ENCODE data around the gene MYO1H. TPM values are rescaled to one million over a fixed set of nuclear protein-coding genes. Genes with fewer than 3 reads are reported as not detected.

Gene MYO1H
- total and polyA plus RNA-seq, 12 donors: 0.03 to 0.08 TPM; not detected in 10

DNA sequence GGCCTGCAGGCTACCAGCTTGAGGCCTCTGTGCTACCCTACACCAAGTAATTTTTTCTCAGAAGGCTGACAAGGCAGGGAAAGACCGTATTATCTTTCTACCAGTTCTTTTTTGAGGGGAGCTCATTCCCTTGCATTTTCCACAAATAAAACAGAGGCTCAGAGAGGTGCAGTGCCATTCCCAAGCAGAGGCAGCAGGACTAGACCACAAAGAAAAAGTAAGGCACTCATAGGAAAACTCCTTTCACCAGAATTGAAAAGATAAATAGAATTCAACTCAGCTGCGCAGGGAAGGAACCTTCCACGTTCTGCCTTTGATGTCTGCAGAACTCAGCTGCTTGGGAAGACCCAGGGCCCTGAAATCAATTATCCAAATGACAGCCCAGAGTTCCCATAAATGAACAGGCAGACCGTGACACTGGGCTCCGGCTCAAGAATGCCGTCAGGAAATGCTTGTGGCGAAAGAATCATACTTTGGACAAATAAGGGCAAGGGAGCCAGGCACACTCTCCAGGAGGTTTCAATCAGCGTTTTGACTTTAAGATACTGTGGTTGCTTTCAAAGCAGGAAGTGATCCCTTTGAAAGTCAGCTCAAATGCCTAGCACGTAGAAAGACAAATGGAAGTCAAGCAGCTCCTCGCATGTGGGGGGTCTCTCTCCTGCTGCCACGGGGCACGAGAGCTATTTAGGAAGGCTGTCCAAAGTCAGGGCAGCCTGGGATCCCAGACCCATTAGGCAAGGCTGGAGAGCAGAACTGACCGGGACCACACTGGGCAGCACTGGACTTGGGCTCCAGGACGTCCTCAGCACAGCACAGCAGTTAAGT lies 115.4 kb downstream of the MYO1H start:
- Histone ChIP-seq H3K36me3 (replicated peaks in 1 of 2) (peaks cover 0 to 12% of the 10 kb centered on the region in 2 donors), H3K9me3 (replicated peaks in 1 of 3) (no peaks in the 10 kb centered on the region), H3K4me1 (replicated peaks in 1 of 2) (peaks cover 52 to 100% of the 10 kb centered on the region in 2 donors), H3K27ac (peak overlapping the region; percentile 77 to 99 (median 95)), H3K27me3 (no peaks in the 10 kb centered on the region), H3K4me3 (no peak overlapping the region)
- intact Hi-C loops (cut with DNase I): no loop called here
- TF ChIP-seq, protein P1, sequence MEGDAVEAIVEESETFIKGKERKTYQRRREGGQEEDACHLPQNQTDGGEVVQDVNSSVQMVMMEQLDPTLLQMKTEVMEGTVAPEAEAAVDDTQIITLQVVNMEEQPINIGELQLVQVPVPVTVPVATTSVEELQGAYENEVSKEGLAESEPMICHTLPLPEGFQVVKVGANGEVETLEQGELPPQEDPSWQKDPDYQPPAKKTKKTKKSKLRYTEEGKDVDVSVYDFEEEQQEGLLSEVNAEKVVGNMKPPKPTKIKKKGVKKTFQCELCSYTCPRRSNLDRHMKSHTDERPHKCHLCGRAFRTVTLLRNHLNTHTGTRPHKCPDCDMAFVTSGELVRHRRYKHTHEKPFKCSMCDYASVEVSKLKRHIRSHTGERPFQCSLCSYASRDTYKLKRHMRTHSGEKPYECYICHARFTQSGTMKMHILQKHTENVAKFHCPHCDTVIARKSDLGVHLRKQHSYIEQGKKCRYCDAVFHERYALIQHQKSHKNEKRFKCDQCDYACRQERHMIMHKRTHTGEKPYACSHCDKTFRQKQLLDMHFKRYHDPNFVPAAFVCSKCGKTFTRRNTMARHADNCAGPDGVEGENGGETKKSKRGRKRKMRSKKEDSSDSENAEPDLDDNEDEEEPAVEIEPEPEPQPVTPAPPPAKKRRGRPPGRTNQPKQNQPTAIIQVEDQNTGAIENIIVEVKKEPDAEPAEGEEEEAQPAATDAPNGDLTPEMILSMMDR (IDR thresholded peaks at IDR 0.05): peak in 1 of 6 experiments; percentile 13
- TF ChIP-seq POLR2A (IDR thresholded peaks at IDR 0.05): peak; percentile 23 to 48
- 6 to 27% (median 20%) methylated on average over 12 to 14 of the region's 14 CpGs for WGBS, 4 donors
- peak; percentile 63 to 97 (median 93) for DNase-seq

GRCh38 chr12:109463756-109464155 lies 116.1 kb downstream of the MYO1H start:
- no peak overlapping the region for H3K4me3 ChIP-seq
- DNase-seq: no peak
- intact Hi-C loops (cut with DNase I): no loop called here
- peak overlapping the region; percentile 77 to 99 (median 89) for H3K27ac ChIP-seq
- H3K4me1 ChIP-seq (replicated peaks in 1 of 2): peaks cover 55 to 100% of the 10 kb centered on the region in 2 donors
- H3K27me3 ChIP-seq: no peaks in the 10 kb centered on the region
- H3K36me3 ChIP-seq (replicated peaks in 1 of 2): peaks cover 0 to 12% of the 10 kb centered on the region in 2 donors
- 60 to 64% (median 62%) methylated on average over 5 of the region's 5 CpGs for WGBS, 4 donors
- no peaks in the 10 kb centered on the region for H3K9me3 ChIP-seq (replicated peaks in 1 of 3)
- TF ChIP-seq, protein P1 (IDR thresholded peaks at IDR 0.05): no peak
- TF ChIP-seq POLR2A (IDR thresholded peaks at IDR 0.05): no peak

- Histone ChIP-seq H3K4me3 (no peak overlapping the region), H3K27me3 (no peaks in the 10 kb centered on the region), H3K4me1 (replicated peaks in 1 of 2) (peaks cover 55 to 91% of the 10 kb centered on the region in 2 donors), H3K9me3 (replicated peaks in 1 of 3) (no peaks in the 10 kb centered on the region), H3K27ac (peak overlapping the region in 3 of 5 donors; percentile 89 to 99 (median 95)), H3K36me3 (replicated peaks in 1 of 2) (peaks cover 0 to 17% of the 10 kb centered on the region in 2 donors)
- WGBS, 4 donors: 89 to 94% (median 92%) methylated on average over 14 of the region's 14 CpGs
- no peak for TF ChIP-seq POLR2A (IDR thresholded peaks at IDR 0.05)
- TF ChIP-seq, protein P1 (IDR thresholded peaks at IDR 0.05): no peak
- intact Hi-C loops (cut with DNase I): loop anchor here in 1 of 2 donors (5.0 kb wide), 1 partner anchor 32 kb away; no protein-coding TSS in a partner anchor
- DNase-seq: no peak
Measured at GRCh38 chr12:109464642-109465351, 117.1 kb downstream of the MYO1H start.

GRCh38 chr12:109466305-109466704 lies 118.6 kb downstream of the MYO1H start:
- WGBS, 4 donors: 55 to 82% (median 78%) methylated on average over 2 of the region's 2 CpGs
- H3K27me3 ChIP-seq: no peaks in the 10 kb centered on the region
- peaks cover 42 to 76% of the 10 kb centered on the region in 2 donors for H3K4me1 ChIP-seq (replicated peaks in 1 of 2)
- H3K9me3 ChIP-seq (replicated peaks in 1 of 3): no peaks in the 10 kb centered on the region
- intact Hi-C loops (cut with DNase I): loop anchor here in 1 of 2 donors (5.0 kb wide), 1 partner anchor 34 kb away; no protein-coding TSS in a partner anchor
- H3K4me3 ChIP-seq: no peak overlapping the region
- peaks cover 0 to 14% of the 10 kb centered on the region in 2 donors for H3K36me3 ChIP-seq (replicated peaks in 1 of 2)
- no peak for DNase-seq
- H3K27ac ChIP-seq: peak overlapping the region in 2 of 5 donors; percentile 63 to 95
- TF ChIP-seq, protein P1 (IDR thresholded peaks at IDR 0.05): no peak
- TF ChIP-seq POLR2A (IDR thresholded peaks at IDR 0.05): no peak

Data from adrenal gland (tissue), 12 donors.